Measurements from ENCODE around the gene BLOC1S4.

Gene BLOC1S4

DNA sequence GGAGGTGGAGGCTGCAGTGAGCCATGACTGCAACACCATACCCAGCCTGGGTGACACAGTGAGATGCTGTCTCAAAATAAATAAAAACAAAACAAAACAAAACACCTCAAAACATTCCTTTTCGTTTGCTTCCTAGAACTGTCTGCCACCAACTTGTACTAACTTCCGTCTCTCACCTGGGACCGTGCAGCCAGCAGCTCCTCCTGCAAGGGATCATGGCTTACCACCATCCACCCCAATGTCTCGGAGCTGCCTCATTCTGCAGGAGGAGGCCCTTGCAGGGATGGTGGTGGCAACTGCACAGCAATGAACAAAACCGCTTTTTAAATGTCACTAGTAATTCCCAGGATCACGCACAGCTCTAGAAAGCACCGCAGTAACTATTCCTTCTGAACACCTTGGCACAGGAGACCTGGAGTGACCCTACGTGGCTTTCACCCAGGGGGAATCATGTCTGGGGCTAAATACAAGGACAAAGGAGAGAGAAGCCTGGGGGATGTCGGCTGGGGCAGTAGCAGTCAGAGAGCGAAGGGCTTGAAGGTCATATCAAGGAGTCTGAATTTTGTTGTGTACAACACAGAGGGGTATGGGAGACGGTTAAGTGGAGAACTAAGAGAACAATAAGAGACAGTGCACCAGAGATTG is 49.1 kb downstream of the BLOC1S4 start:
- TF ChIP-seq, protein P1, sequence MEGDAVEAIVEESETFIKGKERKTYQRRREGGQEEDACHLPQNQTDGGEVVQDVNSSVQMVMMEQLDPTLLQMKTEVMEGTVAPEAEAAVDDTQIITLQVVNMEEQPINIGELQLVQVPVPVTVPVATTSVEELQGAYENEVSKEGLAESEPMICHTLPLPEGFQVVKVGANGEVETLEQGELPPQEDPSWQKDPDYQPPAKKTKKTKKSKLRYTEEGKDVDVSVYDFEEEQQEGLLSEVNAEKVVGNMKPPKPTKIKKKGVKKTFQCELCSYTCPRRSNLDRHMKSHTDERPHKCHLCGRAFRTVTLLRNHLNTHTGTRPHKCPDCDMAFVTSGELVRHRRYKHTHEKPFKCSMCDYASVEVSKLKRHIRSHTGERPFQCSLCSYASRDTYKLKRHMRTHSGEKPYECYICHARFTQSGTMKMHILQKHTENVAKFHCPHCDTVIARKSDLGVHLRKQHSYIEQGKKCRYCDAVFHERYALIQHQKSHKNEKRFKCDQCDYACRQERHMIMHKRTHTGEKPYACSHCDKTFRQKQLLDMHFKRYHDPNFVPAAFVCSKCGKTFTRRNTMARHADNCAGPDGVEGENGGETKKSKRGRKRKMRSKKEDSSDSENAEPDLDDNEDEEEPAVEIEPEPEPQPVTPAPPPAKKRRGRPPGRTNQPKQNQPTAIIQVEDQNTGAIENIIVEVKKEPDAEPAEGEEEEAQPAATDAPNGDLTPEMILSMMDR (IDR thresholded peaks at IDR 0.05; ENCODE audit: low read depth, low read length, missing control alignments), result no peak
- DNase-seq (ENCODE audit: extremely low read depth, low read depth), result no peak

DNA sequence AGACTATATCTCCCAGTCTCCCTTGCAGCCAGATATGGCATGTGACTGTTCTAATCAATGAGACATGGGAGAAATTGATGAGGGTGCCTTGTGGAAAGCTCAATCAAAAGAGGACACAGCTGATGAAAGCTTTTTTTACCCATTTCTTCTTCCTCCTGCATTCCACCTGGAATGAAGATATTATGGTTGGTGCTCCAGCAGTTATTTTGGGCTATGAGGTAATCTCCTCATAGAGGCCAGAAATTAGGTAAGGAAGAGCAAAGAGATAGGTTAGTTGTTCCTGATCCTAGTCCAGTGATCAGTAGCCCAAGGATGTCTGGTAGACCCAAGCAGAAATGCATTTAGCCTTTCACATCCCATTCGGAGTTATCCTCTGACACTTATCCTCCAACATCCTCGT is 49.7 kb downstream of the BLOC1S4 start:
- no peak for DNase-seq (ENCODE audit: extremely low read depth, low read depth)
- H3K4me3 ChIP-seq (replicated peaks; ENCODE audit: low read depth, low read length), result no peak overlapping the region
- TF ChIP-seq, protein P1 (IDR thresholded peaks at IDR 0.05; ENCODE audit: low read depth, low read length, missing control alignments), result no peak

More for the DNA sequence above, 49.1 kb downstream of the BLOC1S4 start:
- H3K4me3 ChIP-seq (replicated peaks; ENCODE audit: low read depth, low read length), result no peak overlapping the region

Measured in HFF-Myc (cell line).